ENCODE data around the gene SERHL2. TPM values are rescaled to one million over a fixed set of nuclear protein-coding genes. Genes with fewer than 3 reads are reported as not detected.
"Not testable (repeated sequence)": the region's sequence is repeated elsewhere in the genome, so short reads cannot be mapped to it uniquely, and the experiment has no call there.

Gene SERHL2
- polyA plus RNA-seq, 1 donor: 4.9 TPM

GRCh38 chr22:42608136-42608822, 54.5 kb downstream of the SERHL2 start:
- DNase-seq: no peak

GRCh38 chr22:42608823-42609361, 55.1 kb downstream of the SERHL2 start:
- DNase-seq: no peak

- no peak for DNase-seq
These were observed 56.4 kb downstream of the SERHL2 start for GRCh38 chr22:42610186-42610585.

GRCh38 chr22:42611051-42611450, 57.3 kb downstream of the SERHL2 start:
- DNase-seq: no peak

GRCh38 chr22:42612336-42612735, 58.6 kb downstream of the SERHL2 start:
- DNase-seq: no peak

- DNase-seq: no peak
These were observed 60.1 kb downstream of the SERHL2 start for GRCh38 chr22:42613872-42614301.

GRCh38 chr22:42614312-42615091, 60.7 kb downstream of the SERHL2 start, which contains the start of gene POLDIP3:
Gene POLDIP3, minus strand, starts transcription at chr22:42614883. Its CDS starts 26 bp downstream, at chr22:42614857.
- peak; percentile 99 for DNase-seq

- peak; percentile 92 for DNase-seq
These were observed 61.5 kb downstream of the SERHL2 start for GRCh38 chr22:42615092-42615859.

- not testable (repeated sequence) for DNase-seq
These were observed 62.1 kb downstream of the SERHL2 start for GRCh38 chr22:42615860-42616175.

- no peak for DNase-seq
These were observed 63.6 kb downstream of the SERHL2 start for GRCh38 chr22:42617155-42617983.

GRCh38 chr22:42619261-42620063, 65.7 kb downstream of the SERHL2 start:
- no peak for DNase-seq

- no peak for DNase-seq
These were observed 66.3 kb downstream of the SERHL2 start for GRCh38 chr22:42620084-42620483.

- DNase-seq: peak; percentile 62
These were observed 67.8 kb downstream of the SERHL2 start for GRCh38 chr22:42621505-42622002.

GRCh38 chr22:42622061-42622710, 68.4 kb downstream of the SERHL2 start:
- DNase-seq: no peak

- DNase-seq: no peak
These were observed 69.6 kb downstream of the SERHL2 start for GRCh38 chr22:42623301-42623751.

Other genes starting within 250 kb of the SERHL2 start
- gene NFAM1, start 121.6 kb upstream of the SERHL2 start, polyA plus RNA-seq (ENCODE audit: insufficient read length): 0.89 TPM
- gene RRP7A, start 34.2 kb upstream of the SERHL2 start, polyA plus RNA-seq (ENCODE audit: insufficient read length): 30.7 TPM
- gene POLDIP3, start 60.9 kb downstream of the SERHL2 start, polyA plus RNA-seq (ENCODE audit: insufficient read length): 53.9 TPM
- not detected for gene ATP5MGL, start 86.6 kb downstream of the SERHL2 start, polyA plus RNA-seq (ENCODE audit: insufficient read length)
- gene CYB5R3, start 95.4 kb downstream of the SERHL2 start, polyA plus RNA-seq (ENCODE audit: insufficient read length): 189 TPM
- gene A4GALT, start 166.9 kb downstream of the SERHL2 start, polyA plus RNA-seq (ENCODE audit: insufficient read length): 37.0 TPM

Measured in hindlimb muscle (tissue), 1 donor.